Vagina (tissue), 2 donors: ENCODE data around the gene IFT57.

Experiments
- POLR2A ChIP-seq, 2 donors: fragments of 450-650 bp; IDR thresholded peaks; one replicate each; pipeline ENCODE4 v1.6.1; 2017; ENCODE audit warnings: antibody characterized with exemption in 2 of 2, mild to moderate bottlenecking in 2 of 2, moderate library complexity in 2 of 2
- POLR2AphosphoS5 ChIP-seq, 2 donors: sonication (generic); formaldehyde crosslinking; IDR thresholded peaks; one replicate each; pipeline ENCODE4 v1.9.0; 2017; ENCODE audit warnings: antibody characterized with exemption in 2 of 2, mild to moderate bottlenecking in 2 of 2, low read depth in 1 of 2; ENCODE audit not compliant: insufficient read depth in 1 of 2
- TF ChIP-seq, protein P1 (sequence below), 3 experiments: fragments of 450-650 bp in 2 of 3; fragments of 200-600 bp in 1 of 3; sonication (generic) in 1 of 3; IDR thresholded peaks; one replicate each; pipeline ENCODE4 v1.5.1; 2017 to 2019; ENCODE audit warnings: antibody characterized with exemption in 3 of 3, mild to moderate bottlenecking in 2 of 3, moderate library complexity in 2 of 3

DNA sequence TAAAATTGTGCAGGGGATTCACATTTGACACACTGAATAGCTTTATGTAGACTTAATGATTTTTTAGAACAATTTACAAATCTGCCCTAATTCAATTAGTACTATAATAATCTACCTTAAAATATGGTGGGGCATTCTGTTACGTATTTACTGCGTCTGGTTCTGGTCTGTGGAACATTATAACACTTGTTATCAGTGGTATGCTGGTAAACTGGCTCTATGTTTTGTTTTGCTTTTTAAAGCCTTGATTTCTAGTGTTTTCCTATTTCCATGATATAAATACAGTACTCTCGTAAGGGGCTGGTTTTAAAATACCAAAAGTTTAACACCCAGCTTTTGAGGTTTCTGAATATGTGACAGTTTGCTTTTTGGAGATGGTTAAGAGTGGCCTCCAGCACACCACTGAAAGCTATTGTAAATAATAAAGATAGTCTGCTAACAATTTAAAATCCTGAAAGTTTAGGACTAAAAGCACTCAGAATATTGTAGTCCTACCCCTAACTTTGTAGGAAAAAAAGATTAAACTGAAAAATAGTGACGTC lies 65.8 kb downstream of the IFT57 start:
- TF ChIP-seq, protein P1, sequence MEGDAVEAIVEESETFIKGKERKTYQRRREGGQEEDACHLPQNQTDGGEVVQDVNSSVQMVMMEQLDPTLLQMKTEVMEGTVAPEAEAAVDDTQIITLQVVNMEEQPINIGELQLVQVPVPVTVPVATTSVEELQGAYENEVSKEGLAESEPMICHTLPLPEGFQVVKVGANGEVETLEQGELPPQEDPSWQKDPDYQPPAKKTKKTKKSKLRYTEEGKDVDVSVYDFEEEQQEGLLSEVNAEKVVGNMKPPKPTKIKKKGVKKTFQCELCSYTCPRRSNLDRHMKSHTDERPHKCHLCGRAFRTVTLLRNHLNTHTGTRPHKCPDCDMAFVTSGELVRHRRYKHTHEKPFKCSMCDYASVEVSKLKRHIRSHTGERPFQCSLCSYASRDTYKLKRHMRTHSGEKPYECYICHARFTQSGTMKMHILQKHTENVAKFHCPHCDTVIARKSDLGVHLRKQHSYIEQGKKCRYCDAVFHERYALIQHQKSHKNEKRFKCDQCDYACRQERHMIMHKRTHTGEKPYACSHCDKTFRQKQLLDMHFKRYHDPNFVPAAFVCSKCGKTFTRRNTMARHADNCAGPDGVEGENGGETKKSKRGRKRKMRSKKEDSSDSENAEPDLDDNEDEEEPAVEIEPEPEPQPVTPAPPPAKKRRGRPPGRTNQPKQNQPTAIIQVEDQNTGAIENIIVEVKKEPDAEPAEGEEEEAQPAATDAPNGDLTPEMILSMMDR (IDR thresholded peaks at IDR 0.05), result no peak
- TF ChIP-seq POLR2AphosphoS5 (IDR thresholded peaks at IDR 0.05; ENCODE audit: insufficient read depth in 1 of 2, low read depth in 1 of 2), result no peak
- no peak for TF ChIP-seq POLR2A (IDR thresholded peaks at IDR 0.05)
